Measurements from ENCODE around the gene SLX4IP.

SLX4IP gene

DNA sequence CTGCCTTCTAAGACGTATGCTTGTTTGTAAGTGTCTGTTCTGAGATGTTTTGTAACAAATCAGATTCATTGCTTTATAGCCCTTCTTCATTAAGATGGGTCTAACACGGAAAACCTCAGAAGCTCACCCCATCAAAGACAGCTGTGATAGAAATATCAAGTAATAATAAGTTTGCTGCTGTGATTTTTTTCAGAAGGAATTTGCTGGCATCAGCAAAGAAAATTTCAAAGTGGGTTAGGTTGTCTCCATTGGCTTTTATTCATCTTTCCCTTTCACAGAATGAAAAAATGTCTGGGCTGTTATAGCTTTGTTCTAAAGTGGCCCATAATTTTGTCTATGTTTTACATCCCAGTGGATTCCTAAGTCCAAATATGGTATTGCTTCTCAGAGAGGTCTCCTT, 81.4 kb downstream of the SLX4IP start:
- H3K4ac ChIP-seq (ENCODE audit: low read depth in 1 of 2, low read length in 2 of 2), result no peak overlapping the region
- no peak overlapping the region for H4K8ac ChIP-seq (ENCODE audit: low read length)
- H3K27ac ChIP-seq (ENCODE audit: low read length, poor library complexity, severe bottlenecking), result no peak overlapping the region
- H2BK5ac ChIP-seq (ENCODE audit: low read depth, low read length, poor library complexity, severe bottlenecking), result no peak overlapping the region
- no peak overlapping the region for H3K14ac ChIP-seq (ENCODE audit: low read length in 2 of 2)
- WGBS, result 0% methylated on average over 1 of the region's 2 CpGs
- H3K4me2 ChIP-seq (ENCODE audit: low read length, poor library complexity, severe bottlenecking), result no peak overlapping the region
- no peak overlapping the region for H2BK120ac ChIP-seq (ENCODE audit: low read depth, low read length)
- H3K4me3 ChIP-seq (ENCODE audit: insufficient read depth in 1 of 2, low read depth in 1 of 2, low read length in 2 of 2), result no peak overlapping the region
- no peaks in the 10 kb centered on the region for H3K36me3 ChIP-seq (ENCODE audit: control insufficient read depth in 1 of 2, insufficient read depth in 2 of 2, low read depth in 1 of 2, low read length in 2 of 2)
- no peaks in the 10 kb centered on the region for H3K27me3 ChIP-seq (ENCODE audit: control insufficient read depth in 1 of 2, insufficient read depth in 1 of 2, low read length in 2 of 2)
- no peak overlapping the region for H3K18ac ChIP-seq (ENCODE audit: low read depth in 1 of 2, low read length in 2 of 2)
- H2AFZ ChIP-seq (ENCODE audit: low read depth, low read length), result no peak overlapping the region
- no peak overlapping the region for H2BK15ac ChIP-seq (ENCODE audit: low read depth, poor library complexity, severe bottlenecking)
- H3K4me1 ChIP-seq (ENCODE audit: control insufficient read depth, insufficient read depth, low read depth, low read length), result peaks cover 3% of the 10 kb centered on the region
- no peak overlapping the region for H2AK5ac ChIP-seq (ENCODE audit: low read length, severe bottlenecking)
- H3K23ac ChIP-seq (ENCODE audit: low read length in 2 of 2), result no peak overlapping the region
- no peak overlapping the region for H2BK12ac ChIP-seq (ENCODE audit: low read length in 2 of 2)
- no peak for DNase-seq
- H3K9ac ChIP-seq (ENCODE audit: low read length), result no peak overlapping the region
- H4K91ac ChIP-seq (ENCODE audit: low read length), result no peak overlapping the region
- H3K9me3 ChIP-seq (ENCODE audit: control insufficient read depth, low read length), result no peaks in the 10 kb centered on the region
- H3K79me1 ChIP-seq (replicated peaks; ENCODE audit: low read length, poor library complexity, severe bottlenecking), result peaks cover 10% of the 10 kb centered on the region

- Histone ChIP-seq H4K91ac (ENCODE audit: low read length) (no peak overlapping the region), H3K36me3 (ENCODE audit: control insufficient read depth in 1 of 2, insufficient read depth in 2 of 2, low read depth in 1 of 2, low read length in 2 of 2) (no peaks in the 10 kb centered on the region), H2AFZ (ENCODE audit: low read depth, low read length) (no peak overlapping the region), H3K14ac (ENCODE audit: low read length in 2 of 2) (no peak overlapping the region), H3K23ac (ENCODE audit: low read length in 2 of 2) (no peak overlapping the region), H3K4me3 (ENCODE audit: insufficient read depth in 1 of 2, low read depth in 1 of 2, low read length in 2 of 2) (no peak overlapping the region), H2BK5ac (ENCODE audit: low read depth, low read length, poor library complexity, severe bottlenecking) (no peak overlapping the region), H2BK12ac (ENCODE audit: low read length in 2 of 2) (no peak overlapping the region), H3K4me2 (ENCODE audit: low read length, poor library complexity, severe bottlenecking) (no peak overlapping the region), H3K9me3 (ENCODE audit: control insufficient read depth, low read length) (no peaks in the 10 kb centered on the region), H3K4me1 (ENCODE audit: control insufficient read depth, insufficient read depth, low read depth, low read length) (peaks cover 11% of the 10 kb centered on the region), H2BK120ac (ENCODE audit: low read depth, low read length) (no peak overlapping the region), H4K8ac (ENCODE audit: low read length) (no peak overlapping the region), H3K18ac (ENCODE audit: low read depth in 1 of 2, low read length in 2 of 2) (no peak overlapping the region), H3K79me1 (replicated peaks; ENCODE audit: low read length, poor library complexity, severe bottlenecking) (peaks cover 18% of the 10 kb centered on the region), H3K27ac (ENCODE audit: low read length, poor library complexity, severe bottlenecking) (no peak overlapping the region), H3K4ac (ENCODE audit: low read depth in 1 of 2, low read length in 2 of 2) (no peak overlapping the region), H2BK15ac (ENCODE audit: low read depth, poor library complexity, severe bottlenecking) (no peak overlapping the region), H3K9ac (ENCODE audit: low read length) (no peak overlapping the region), H3K27me3 (ENCODE audit: control insufficient read depth in 1 of 2, insufficient read depth in 1 of 2, low read length in 2 of 2) (no peaks in the 10 kb centered on the region), H2AK5ac (ENCODE audit: low read length, severe bottlenecking) (no peak overlapping the region)
- WGBS, result no CpG with 5 or more reads among the region's 4 CpGs
- peak; percentile 57 for DNase-seq
Measured at GRCh38 chr20:10519361-10520046, 84.4 kb downstream of the SLX4IP start.

- peaks cover 11% of the 10 kb centered on the region for H3K4me1 ChIP-seq (ENCODE audit: control insufficient read depth, insufficient read depth, low read depth, low read length)
Measured at GRCh38 chr20:10520528-10520927, 85.4 kb downstream of the SLX4IP start.

GRCh38 chr20:10521068-10521831, 86.1 kb downstream of the SLX4IP start:
- 6% methylated on average over 4 of the region's 5 CpGs for WGBS
- Histone ChIP-seq H3K18ac (ENCODE audit: low read depth in 1 of 2, low read length in 2 of 2) (peak overlapping the region; percentile 70 to 85), H2BK120ac (ENCODE audit: low read depth, low read length) (peak overlapping the region; percentile 55), H3K27ac (ENCODE audit: low read length, poor library complexity, severe bottlenecking) (peak overlapping the region; percentile 55), H2AK5ac (ENCODE audit: low read length, severe bottlenecking) (no peak overlapping the region), H2BK12ac (ENCODE audit: low read length in 2 of 2) (peak overlapping the region; percentile 76 to 90), H2BK15ac (ENCODE audit: low read depth, poor library complexity, severe bottlenecking) (no peak overlapping the region), H3K4ac (ENCODE audit: low read depth in 1 of 2, low read length in 2 of 2) (peak overlapping the region in 1 of 2 experiments; percentile 41), H3K27me3 (ENCODE audit: control insufficient read depth in 1 of 2, insufficient read depth in 1 of 2, low read length in 2 of 2) (no peaks in the 10 kb centered on the region), H3K4me1 (ENCODE audit: control insufficient read depth, insufficient read depth, low read depth, low read length) (peaks cover 11% of the 10 kb centered on the region), H3K14ac (ENCODE audit: low read length in 2 of 2) (no peak overlapping the region), H3K23ac (ENCODE audit: low read length in 2 of 2) (no peak overlapping the region), H3K4me2 (ENCODE audit: low read length, poor library complexity, severe bottlenecking) (no peak overlapping the region), H4K91ac (ENCODE audit: low read length) (no peak overlapping the region), H4K8ac (ENCODE audit: low read length) (peak overlapping the region; percentile 63), H2AFZ (ENCODE audit: low read depth, low read length) (no peak overlapping the region), H3K9ac (ENCODE audit: low read length) (peak overlapping the region; percentile 63), H3K36me3 (ENCODE audit: control insufficient read depth in 1 of 2, insufficient read depth in 2 of 2, low read depth in 1 of 2, low read length in 2 of 2) (no peaks in the 10 kb centered on the region), H2BK5ac (ENCODE audit: low read depth, low read length, poor library complexity, severe bottlenecking) (no peak overlapping the region), H3K9me3 (ENCODE audit: control insufficient read depth, low read length) (no peaks in the 10 kb centered on the region), H3K4me3 (ENCODE audit: insufficient read depth in 1 of 2, low read depth in 1 of 2, low read length in 2 of 2) (peak overlapping the region in 1 of 2 experiments; percentile 24), H3K79me1 (replicated peaks; ENCODE audit: low read length, poor library complexity, severe bottlenecking) (peaks cover 19% of the 10 kb centered on the region)
- DNase-seq, result peak; percentile 92

More at GRCh38 chr20:10520528-10520927, 85.4 kb downstream of the SLX4IP start:
- no peak overlapping the region for H3K27ac ChIP-seq (ENCODE audit: low read length, poor library complexity, severe bottlenecking)
- H3K4me3 ChIP-seq (ENCODE audit: insufficient read depth in 1 of 2, low read depth in 1 of 2, low read length in 2 of 2), result peak overlapping the region in 1 of 2 experiments; percentile 24
- no peaks in the 10 kb centered on the region for H3K36me3 ChIP-seq (ENCODE audit: control insufficient read depth in 1 of 2, insufficient read depth in 2 of 2, low read depth in 1 of 2, low read length in 2 of 2)
- H3K18ac ChIP-seq (ENCODE audit: low read depth in 1 of 2, low read length in 2 of 2), result no peak overlapping the region
- no peak overlapping the region for H3K4me2 ChIP-seq (ENCODE audit: low read length, poor library complexity, severe bottlenecking)
- no peak overlapping the region for H3K14ac ChIP-seq (ENCODE audit: low read length in 2 of 2)
- H3K79me1 ChIP-seq (replicated peaks; ENCODE audit: low read length, poor library complexity, severe bottlenecking), result peaks cover 18% of the 10 kb centered on the region
- H3K27me3 ChIP-seq (ENCODE audit: control insufficient read depth in 1 of 2, insufficient read depth in 1 of 2, low read length in 2 of 2), result no peaks in the 10 kb centered on the region
- no peak overlapping the region for H3K4ac ChIP-seq (ENCODE audit: low read depth in 1 of 2, low read length in 2 of 2)
- no peak overlapping the region for H3K23ac ChIP-seq (ENCODE audit: low read length in 2 of 2)
- H4K8ac ChIP-seq (ENCODE audit: low read length), result no peak overlapping the region
- no peaks in the 10 kb centered on the region for H3K9me3 ChIP-seq (ENCODE audit: control insufficient read depth, low read length)
- H2AFZ ChIP-seq (ENCODE audit: low read depth, low read length), result no peak overlapping the region
- no peak overlapping the region for H2BK5ac ChIP-seq (ENCODE audit: low read depth, low read length, poor library complexity, severe bottlenecking)
- H2BK12ac ChIP-seq (ENCODE audit: low read length in 2 of 2), result no peak overlapping the region
- no peak overlapping the region for H4K91ac ChIP-seq (ENCODE audit: low read length)
- H3K9ac ChIP-seq (ENCODE audit: low read length), result peak overlapping the region; percentile 63
- H2AK5ac ChIP-seq (ENCODE audit: low read length, severe bottlenecking), result no peak overlapping the region
- no peak overlapping the region for H2BK120ac ChIP-seq (ENCODE audit: low read depth, low read length)
- no peak overlapping the region for H2BK15ac ChIP-seq (ENCODE audit: low read depth, poor library complexity, severe bottlenecking)
- no peak for DNase-seq
